Neural cell (in vitro differentiated cells): ENCODE results near the gene RMRP.

Experiments used
- EP300 ChIP-seq: fragments of 450-650 bp; conservative IDR thresholded peaks from 2 replicates; pipeline ENCODE4 v1.6.1; 2014; ENCODE audit warnings: antibody characterized with exemption, mild to moderate bottlenecking, moderate library complexity; ENCODE audit not compliant: poor library complexity, severe bottlenecking
- EZH2 ChIP-seq: fragments of 200-600, 300-800 bp; shearing (Covaris generic), sonication (generic); IDR thresholded peaks from 2 replicates; pipeline ENCODE4 v1.6.1; 2014; ENCODE audit warnings: antibody characterized with exemption, low read length, borderline replicate concordance, mild to moderate bottlenecking; ENCODE audit not compliant: insufficient read depth, poor library complexity, severe bottlenecking
- POLR2AphosphoS5 ChIP-seq: IDR thresholded peaks from 2 replicates; pipeline ENCODE4 v1.6.1; 2012
- TF ChIP-seq, protein P1 (sequence below): fragments of 450-650 bp; IDR thresholded peaks from 2 replicates; pipeline ENCODE4 v1.5.1; 2014; ENCODE audit warnings: antibody characterized with exemption, mild to moderate bottlenecking, moderate library complexity; ENCODE audit not compliant: poor library complexity, severe bottlenecking

DNA sequence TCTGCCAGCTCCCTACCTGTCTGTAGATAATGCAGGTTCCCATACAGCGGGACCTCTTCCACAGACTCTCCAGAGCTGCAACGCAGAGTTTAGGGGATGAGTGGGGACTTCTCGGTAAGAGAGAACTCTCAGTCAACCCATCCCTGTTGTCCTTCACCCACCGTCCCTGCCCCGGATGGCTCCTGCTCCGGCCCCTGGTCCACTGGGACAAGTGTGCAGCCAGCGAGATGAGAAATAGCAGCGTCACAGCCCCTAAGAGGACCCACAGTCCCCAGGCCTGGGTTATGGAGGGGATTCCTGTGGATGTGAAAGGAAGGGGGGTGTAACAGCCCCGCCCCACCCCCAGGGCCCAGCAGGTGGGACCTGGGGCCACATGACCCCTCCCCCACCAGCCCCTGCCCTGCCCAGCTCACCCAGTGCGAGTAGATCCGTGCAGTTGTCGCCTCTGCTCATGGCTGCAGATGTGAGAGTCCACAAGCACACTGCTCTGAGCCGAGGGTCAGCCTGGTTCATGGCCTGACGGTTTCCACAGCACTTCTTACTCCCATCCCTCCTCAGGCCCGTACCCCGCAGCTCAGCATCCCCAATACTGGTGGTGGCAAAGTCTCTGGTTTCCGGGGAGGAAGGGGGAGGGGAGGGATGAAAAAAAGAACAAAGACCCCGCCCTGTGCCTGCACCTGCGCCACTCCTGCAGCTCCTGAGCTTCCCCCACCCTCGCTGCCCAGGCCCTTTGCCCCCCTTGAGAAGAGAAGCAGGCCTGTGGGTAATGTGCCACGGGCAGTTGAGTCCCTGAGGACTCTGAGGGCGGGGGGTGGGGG is 7.3 kb downstream of the RMRP start, which contains the start of gene SIT1:
- TF ChIP-seq, protein P1, sequence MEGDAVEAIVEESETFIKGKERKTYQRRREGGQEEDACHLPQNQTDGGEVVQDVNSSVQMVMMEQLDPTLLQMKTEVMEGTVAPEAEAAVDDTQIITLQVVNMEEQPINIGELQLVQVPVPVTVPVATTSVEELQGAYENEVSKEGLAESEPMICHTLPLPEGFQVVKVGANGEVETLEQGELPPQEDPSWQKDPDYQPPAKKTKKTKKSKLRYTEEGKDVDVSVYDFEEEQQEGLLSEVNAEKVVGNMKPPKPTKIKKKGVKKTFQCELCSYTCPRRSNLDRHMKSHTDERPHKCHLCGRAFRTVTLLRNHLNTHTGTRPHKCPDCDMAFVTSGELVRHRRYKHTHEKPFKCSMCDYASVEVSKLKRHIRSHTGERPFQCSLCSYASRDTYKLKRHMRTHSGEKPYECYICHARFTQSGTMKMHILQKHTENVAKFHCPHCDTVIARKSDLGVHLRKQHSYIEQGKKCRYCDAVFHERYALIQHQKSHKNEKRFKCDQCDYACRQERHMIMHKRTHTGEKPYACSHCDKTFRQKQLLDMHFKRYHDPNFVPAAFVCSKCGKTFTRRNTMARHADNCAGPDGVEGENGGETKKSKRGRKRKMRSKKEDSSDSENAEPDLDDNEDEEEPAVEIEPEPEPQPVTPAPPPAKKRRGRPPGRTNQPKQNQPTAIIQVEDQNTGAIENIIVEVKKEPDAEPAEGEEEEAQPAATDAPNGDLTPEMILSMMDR: no peak
- TF ChIP-seq EP300 (no peak), EZH2 (no peak), POLR2AphosphoS5 (no peak)
